Measurements from ENCODE around the gene AP5S1. TPM values are rescaled to one million over a fixed set of nuclear protein-coding genes. Genes with fewer than 3 reads are reported as not detected.

The AP5S1 gene
- total RNA-seq, 2 donors from 2014 or later, result 11.7 to 20.2 TPM

DNA sequence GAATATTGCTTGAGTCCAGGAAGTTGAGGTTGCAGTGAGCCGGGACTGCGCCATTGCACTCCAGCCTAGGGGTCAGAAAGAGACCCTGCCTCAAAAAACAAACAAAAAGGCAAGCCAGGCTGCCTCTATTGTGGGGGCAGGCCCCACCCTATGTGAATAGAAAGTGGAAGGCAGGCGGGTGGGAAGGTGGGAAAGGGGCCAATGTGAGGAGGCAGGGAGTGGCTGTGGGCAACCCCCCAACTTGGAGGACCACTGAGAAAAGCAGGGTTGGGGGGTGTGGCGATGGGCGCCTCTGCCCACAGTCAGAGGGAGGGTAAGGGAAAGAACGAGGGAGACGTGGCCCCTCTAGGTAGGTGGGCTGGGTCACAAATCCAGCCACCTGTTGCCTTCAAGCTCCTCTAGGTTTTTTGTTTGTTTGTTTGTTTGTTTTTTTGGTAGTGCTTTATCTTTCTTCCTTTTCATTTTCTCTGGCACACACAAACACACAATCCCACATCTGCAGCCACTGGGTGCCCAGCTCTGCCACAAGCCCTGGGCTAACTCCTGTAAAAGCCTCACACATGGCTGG lies 5.3 kb upstream of the AP5S1 start:
- no peaks in the 10 kb centered on the region for H3K36me3 ChIP-seq
- no peak for DNase-seq
- no peaks in the 10 kb centered on the region for H3K9me3 ChIP-seq
- no peaks in the 10 kb centered on the region for H3K27me3 ChIP-seq
- H3K4me3 ChIP-seq, result no peak overlapping the region
- H3K27ac ChIP-seq, result no peak overlapping the region
- H3K9ac ChIP-seq (ENCODE audit: low read depth in 2 of 2, low read length in 2 of 2), result no peak overlapping the region
- TF ChIP-seq, protein P1, sequence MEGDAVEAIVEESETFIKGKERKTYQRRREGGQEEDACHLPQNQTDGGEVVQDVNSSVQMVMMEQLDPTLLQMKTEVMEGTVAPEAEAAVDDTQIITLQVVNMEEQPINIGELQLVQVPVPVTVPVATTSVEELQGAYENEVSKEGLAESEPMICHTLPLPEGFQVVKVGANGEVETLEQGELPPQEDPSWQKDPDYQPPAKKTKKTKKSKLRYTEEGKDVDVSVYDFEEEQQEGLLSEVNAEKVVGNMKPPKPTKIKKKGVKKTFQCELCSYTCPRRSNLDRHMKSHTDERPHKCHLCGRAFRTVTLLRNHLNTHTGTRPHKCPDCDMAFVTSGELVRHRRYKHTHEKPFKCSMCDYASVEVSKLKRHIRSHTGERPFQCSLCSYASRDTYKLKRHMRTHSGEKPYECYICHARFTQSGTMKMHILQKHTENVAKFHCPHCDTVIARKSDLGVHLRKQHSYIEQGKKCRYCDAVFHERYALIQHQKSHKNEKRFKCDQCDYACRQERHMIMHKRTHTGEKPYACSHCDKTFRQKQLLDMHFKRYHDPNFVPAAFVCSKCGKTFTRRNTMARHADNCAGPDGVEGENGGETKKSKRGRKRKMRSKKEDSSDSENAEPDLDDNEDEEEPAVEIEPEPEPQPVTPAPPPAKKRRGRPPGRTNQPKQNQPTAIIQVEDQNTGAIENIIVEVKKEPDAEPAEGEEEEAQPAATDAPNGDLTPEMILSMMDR (IDR thresholded peaks at IDR 0.05), result no peak
- peaks cover 29% of the 10 kb centered on the region for H3K4me1 ChIP-seq
- intact Hi-C loops (cut with DNase I), result no loop called here

DNA sequence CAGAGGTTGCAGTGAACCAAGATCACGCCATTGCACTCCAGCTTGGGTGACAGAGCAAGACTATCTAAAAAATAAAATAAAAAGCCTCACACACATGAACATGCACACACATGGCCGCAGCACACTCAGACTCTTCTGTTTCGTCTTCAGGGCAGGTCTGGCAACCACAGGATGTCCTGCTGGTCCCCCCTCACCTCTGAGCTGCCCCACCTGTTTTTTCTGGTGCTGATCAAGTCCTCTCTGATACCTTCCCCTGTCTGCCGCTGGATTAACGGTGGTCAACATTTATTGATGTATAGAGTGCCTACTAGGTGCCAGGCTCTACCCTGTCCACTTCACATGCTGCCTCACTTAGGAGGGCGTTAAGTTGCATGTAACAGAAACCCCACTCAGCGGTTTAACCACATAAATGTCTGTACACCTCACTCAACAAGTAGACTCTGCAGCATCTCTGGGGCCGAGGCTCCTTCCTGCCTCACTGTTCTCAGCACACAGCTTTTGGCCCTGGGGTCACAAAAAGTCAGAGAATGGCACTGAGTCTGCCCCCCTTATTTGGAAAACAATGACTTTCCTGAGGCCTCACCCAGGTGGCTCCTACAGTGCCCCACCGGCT lies 4.5 kb upstream of the AP5S1 start:
- no peak for DNase-seq
- peaks cover 25% of the 10 kb centered on the region for H3K4me1 ChIP-seq

DNA sequence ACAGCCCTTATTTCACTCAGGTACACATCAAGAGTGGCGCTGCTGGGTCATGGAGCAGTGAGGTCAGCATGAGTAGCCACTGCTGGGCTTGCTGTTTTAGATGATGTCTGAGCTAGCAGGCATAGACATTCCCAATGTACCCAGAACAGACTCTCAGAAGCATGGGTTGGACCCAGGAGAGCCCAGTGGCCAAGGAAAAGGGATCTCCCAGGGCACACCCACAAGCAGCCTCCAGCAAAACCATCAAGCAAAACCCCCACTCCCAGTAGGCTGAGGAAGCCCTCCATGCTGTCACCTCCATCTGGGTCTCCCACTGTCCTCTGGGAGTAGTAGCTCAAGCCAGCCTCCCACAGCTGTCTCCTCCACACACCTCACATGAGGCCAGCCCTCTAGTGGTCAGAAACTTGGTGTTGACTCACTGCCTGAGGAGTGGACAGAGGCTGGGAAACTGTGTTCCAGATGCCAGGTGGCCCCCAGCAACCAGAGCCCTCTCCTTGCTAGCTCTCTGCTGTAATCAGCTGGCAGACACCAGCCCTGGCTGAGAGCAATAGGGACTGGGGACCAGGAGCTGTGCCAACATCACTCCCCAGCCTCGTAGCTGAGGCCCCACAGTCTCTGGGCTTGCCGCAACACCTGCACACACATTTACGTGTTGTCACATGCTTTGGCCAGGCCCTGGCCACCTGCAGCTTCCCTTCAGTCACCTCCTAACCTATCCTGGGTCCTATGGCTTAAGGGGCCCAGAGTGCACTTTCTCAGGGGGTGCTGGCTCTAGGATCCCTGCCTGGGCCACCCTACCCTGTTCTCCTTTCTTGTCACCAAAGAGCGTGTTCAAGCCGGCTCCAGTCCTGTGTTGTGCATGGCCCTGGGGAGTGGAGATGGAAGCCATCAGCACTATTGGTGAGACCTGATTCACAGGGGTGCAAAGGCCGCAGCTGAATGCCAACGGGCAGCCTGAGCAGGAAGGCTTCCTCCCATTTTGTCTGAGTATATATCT lies 1.9 kb upstream of the AP5S1 start:
- DNase-seq, result peak; percentile 86
- H3K4me1 ChIP-seq, result peaks cover 12% of the 10 kb centered on the region
- TF ChIP-seq, protein P1 (IDR thresholded peaks at IDR 0.05), result peak; percentile 67
- H3K27me3 ChIP-seq, result no peaks in the 10 kb centered on the region
- no peak overlapping the region for H3K4me3 ChIP-seq
- peak overlapping the region; percentile 56 for H3K27ac ChIP-seq
- peak overlapping the region in 1 of 2 donors; percentile 53 for H3K9ac ChIP-seq (ENCODE audit: low read depth in 2 of 2, low read length in 2 of 2)
- intact Hi-C loops (cut with DNase I), result no loop called here
- H3K9me3 ChIP-seq, result no peaks in the 10 kb centered on the region
- H3K36me3 ChIP-seq, result peaks cover 9% of the 10 kb centered on the region

More for the DNA sequence above, 4.5 kb upstream of the AP5S1 start:
- TF ChIP-seq, protein P1 (IDR thresholded peaks at IDR 0.05), result no peak
- Histone ChIP-seq H3K9me3 (no peaks in the 10 kb centered on the region), H3K9ac (ENCODE audit: low read depth in 2 of 2, low read length in 2 of 2) (no peak overlapping the region), H3K27me3 (no peaks in the 10 kb centered on the region), H3K4me3 (no peak overlapping the region), H3K36me3 (no peaks in the 10 kb centered on the region), H3K27ac (no peak overlapping the region)
- intact Hi-C loops (cut with DNase I), result loop anchor here (2.0 kb wide), 1 partner anchor 27 kb away; no protein-coding TSS in a partner anchor

DNA sequence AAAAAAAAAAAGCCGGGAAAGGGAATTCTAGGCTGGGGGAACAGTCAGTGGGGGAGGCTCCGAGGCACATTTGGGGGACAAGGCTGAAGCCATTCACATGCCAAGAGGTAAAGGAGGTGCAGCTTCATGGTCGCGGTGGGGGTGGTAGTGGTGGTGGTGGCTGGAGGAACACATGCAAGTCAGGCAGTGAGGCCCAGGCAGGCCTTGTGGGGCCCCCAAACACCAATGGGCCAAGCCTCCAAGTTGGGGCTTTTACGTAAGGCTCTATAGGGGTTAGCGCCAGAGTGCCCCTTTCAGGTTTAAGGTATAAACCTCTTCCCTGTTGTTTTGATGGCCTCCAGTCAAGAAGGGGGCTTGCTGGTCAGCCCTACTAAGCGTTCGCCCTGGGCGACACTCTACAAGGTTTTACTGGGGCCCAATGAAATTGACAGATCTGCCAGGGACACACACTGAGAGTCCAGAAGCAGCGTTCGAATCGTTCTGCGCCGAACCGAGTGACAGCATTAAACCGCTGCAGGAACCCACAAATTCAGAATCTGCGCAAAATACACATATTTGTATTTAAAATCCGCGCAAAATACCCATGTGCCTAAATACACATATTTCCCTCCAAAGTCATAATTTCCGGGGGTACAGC lies 818 bp upstream of the AP5S1 start:
- peak overlapping the region; percentile 53 for H3K4me3 ChIP-seq
- no peaks in the 10 kb centered on the region for H3K9me3 ChIP-seq
- peak overlapping the region; percentile 91 for H3K27ac ChIP-seq
- no peak for DNase-seq
- peaks cover 9% of the 10 kb centered on the region for H3K36me3 ChIP-seq
- intact Hi-C loops (cut with DNase I), result no loop called here
- H3K9ac ChIP-seq (ENCODE audit: low read depth in 2 of 2, low read length in 2 of 2), result peak overlapping the region; percentile 72 to 88
- TF ChIP-seq, protein P1 (IDR thresholded peaks at IDR 0.05), result no peak
- peaks cover 9% of the 10 kb centered on the region for H3K4me1 ChIP-seq
- no peaks in the 10 kb centered on the region for H3K27me3 ChIP-seq

All from colonic mucosa (tissue), 4 donors.